Left lobe of liver (tissue), 2 donors: Measurements from ENCODE around the gene LYAR. TPM values are rescaled to one million over a fixed set of nuclear protein-coding genes. Genes with fewer than 3 reads are reported as not detected.

Source experiments
- ATAC-seq: fragments of 200-7000 bp; cut with Tn5 transposase; one replicate; pipeline ENCODE4 v1.9.1; 2020; ENCODE audit warnings: mild to moderate bottlenecking, moderate library complexity
- DNase-seq: peaks from one replicate; pipeline ENCODE4 v3.0.0-alpha.2; 2020; ENCODE audit warnings: low spot score
- total RNA-seq: library from RNA; stranded (reverse); gene quantifications from one replicate; pipeline ENCODE4 v1.2.1, GENCODE V29; 2021
- donor health status: DM: no; HTN: no; CAD: no; lungs with moderate emphysema.
- donor health status: DM: no; HTN: yes; CAD: no.

Gene LYAR
- total RNA-seq = 3.0 TPM

DNA sequence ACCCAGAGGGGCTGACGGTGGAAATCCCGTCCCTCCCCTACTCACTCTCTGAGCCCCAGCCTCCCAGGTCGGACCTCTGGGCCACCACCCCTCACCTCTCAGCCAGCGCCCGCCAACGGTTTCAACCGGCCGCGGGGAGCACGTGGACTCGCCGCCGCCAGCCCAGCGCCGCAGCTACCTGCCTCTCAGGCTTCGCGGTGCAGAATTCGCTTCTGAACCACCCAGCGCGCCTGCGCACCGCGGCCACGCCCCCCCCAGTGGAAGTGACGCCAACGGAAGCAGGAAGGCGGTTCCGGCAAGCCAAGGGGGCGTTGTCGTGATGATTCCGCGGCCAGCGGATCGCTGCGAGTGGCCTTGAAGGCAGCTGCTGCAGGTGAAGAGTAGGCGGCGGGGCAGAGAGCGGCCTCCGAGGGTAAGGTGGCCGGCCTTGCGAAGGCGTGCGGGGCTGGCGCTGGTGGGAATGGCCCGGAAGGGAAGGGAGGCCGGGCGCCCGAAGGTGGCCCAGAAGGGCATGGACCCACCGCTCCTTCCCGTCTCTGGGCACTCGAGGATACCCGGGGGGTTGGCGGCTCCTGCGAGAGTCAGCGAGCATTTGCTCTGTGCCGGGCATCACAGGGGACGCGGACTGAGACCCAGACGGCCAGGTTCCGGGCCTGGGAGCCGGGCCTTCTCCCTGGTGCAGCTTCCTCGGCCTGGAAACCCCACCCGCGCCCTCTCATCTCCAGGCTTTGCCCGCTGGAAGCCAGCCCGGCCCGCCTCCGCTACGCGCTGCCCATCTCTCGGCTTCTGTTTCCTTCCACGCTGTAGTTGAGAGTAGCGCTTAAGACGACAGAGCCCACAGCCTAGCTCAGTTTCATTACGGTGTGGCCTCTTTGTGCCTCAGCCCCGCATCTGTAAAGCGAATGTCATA, at the start of gene LYAR, which contains the start of gene ZBTB49:
TSS of gene LYAR (minus strand) at position 214 of the 910 bp plus-strand sequence. CDS start 6,412 bp downstream, outside the sequence.
TSS of gene ZBTB49 (plus strand) at position 311 of the 910 bp plus-strand sequence. CDS start 9,695 bp downstream, outside the sequence.
- peak; percentile 99 for ATAC-seq
- DNase-seq = peak; percentile 97

DNA sequence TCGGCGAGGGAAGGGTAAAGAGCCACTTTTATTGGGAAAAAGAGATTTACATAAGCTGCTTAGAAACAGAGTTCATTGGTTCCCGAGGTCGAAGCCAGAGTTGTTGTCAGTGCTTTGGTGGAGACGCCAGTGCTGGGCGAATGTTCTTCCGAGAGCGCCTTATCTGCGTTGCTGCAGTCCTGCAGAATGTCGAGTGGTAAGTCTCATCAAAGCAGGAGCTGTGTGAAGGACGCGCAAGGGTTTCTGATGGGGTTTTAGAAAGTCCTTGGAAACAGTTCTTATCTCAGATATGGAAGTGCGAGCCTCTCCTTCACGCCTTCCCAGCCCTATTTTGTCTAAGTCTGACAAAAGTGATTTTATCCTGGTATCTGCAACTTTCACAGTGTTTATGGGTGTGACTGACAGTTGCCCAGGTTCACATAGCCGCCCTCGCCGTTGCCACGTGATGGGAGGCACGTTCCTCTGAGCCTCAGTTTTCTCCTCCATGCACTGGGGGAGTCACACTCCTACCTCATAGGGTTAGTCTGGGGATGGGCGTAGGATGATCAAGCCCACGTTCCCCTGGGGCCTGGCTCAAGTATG, 49.6 kb upstream of the LYAR start:
- DNase-seq = no peak

GRCh38 chr4:4338210-4339001, 48.5 kb upstream of the LYAR start:
- DNase-seq (no peak), ATAC-seq (no peak)

More for the DNA sequence above, 49.6 kb upstream of the LYAR start:
- no peak for ATAC-seq

DNA sequence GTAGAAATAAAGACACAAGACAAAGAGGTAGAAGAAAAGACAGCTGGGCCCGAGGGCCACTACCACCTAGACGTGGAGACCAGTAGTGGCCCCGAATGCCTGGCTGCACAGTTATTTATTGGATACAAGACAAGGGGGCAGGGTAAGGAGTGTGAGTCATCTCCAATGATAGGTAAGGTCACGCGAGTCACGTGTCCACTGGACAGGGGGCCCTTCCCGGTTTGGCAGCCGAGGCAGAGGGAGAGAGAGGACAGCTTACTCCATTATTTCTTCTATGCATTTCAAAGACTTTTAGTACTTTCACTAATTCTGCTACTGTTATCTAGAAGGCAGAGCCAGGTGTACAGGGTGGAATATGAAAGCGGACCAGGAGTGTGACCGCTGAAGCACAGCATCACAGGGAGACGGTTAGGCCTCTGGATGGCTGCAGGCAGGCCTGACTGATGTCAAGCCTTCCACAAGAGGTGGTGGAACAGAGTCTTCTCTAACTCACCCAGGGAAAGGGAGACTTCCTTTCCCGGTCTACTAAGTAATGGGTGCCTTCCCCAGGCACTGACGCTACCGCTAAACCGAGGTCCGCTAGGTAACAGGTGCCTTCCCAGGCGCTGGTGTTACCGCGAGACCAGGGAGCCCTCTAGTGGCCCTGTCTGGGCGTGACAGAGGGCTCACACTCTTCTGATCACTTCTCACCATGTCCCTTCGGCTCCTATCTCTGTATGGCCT, 45.0 kb upstream of the LYAR start:
- peak; percentile 96 for ATAC-seq
- DNase-seq = peak; percentile 77

GRCh38 chr4:4333265-4333706, 43.3 kb upstream of the LYAR start:
- DNase-seq (peak; percentile 73), ATAC-seq (peak; percentile 82)

DNA sequence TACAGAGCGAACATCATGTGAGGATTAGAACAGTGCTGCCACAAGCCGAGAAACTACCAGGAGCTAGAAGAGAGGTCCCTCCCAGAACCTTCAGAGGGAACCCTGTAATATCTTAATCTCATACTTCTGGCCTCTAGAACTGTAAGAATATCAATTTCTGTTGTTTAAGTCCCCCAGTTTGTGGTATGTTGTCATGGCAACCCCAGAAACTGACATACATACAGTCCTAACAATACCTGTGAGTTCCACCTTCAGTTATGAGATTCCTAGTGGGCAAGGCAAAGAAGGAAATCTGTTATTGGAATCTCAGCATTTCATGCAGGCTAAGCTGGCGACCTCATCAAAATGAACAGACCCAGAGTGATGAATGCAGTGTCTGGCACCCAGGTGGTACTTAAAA, 42.6 kb upstream of the LYAR start:
- DNase-seq = no peak
- ATAC-seq = no peak

GRCh38 chr4:4330794-4331193, 40.8 kb upstream of the LYAR start:
- DNase-seq (no peak), ATAC-seq (no peak)

GRCh38 chr4:4329496-4329895, 39.5 kb upstream of the LYAR start:
- no peak for DNase-seq
- no peak for ATAC-seq

DNA sequence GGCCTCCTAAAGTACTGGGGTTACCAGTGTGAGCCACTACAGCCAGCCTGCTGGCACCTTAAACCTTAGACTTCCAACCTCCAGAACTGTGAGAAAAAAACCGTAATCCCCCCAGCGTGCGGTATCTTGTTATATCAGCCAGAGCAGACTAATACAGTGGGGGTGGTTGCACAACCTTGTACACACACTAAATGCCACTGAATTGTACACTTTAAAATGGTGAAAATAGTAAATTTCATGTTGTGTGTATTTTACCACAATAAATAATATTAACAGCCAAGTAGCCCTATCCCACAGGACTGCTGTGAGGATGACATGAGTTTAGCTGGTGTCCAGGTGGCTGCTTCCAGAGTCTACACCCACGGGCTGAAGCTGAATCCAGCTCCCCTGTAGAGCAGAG, 38.9 kb upstream of the LYAR start:
- no peak for DNase-seq
- no peak for ATAC-seq

GRCh38 chr4:4328206-4328605, 38.3 kb upstream of the LYAR start:
- ATAC-seq (no peak), DNase-seq (no peak)

- ATAC-seq (peak; percentile 49), DNase-seq (no peak)
Observed at GRCh38 chr4:4327652-4328121, 37.7 kb upstream of the LYAR start.

DNA sequence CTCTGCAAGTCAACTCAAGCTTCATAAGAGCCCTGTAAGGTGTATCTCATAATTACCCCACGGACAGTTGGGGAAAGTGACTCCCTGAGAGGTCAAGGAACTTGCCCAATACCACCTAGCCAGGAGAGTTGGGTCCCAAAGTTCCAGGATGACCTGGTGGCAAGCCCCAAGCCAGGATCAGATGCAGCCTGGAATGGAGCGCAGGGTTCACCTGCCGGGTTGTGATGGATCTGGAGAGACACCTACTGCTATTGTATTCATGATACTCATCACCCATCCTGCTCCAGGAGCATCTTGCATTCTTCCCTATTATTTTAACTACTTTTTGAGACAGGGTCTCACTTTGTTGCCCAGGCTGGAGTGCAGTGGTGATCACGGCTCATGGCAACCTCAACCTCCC, 36.2 kb upstream of the LYAR start:
- no peak for DNase-seq
- no peak for ATAC-seq

DNA sequence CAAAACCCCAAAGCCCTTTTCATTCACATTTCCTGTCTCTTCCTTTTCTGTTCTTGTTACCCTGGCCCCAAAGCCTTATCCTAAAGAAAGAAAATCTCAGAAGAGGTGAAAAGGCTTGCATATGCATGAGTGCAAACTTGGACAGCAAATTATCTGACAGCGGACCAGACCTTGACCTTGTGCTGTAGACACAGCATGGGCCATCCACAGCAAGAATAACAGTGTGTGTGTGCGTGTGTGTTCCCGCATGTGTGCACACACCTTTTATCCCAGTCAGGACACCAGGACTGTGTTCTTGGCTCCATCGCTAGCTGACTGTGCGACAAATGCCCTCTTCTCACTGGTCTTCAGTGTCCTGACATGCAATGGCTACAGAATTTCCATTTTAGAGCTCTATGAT, 35.4 kb upstream of the LYAR start:
- no peak for DNase-seq
- no peak for ATAC-seq

DNA sequence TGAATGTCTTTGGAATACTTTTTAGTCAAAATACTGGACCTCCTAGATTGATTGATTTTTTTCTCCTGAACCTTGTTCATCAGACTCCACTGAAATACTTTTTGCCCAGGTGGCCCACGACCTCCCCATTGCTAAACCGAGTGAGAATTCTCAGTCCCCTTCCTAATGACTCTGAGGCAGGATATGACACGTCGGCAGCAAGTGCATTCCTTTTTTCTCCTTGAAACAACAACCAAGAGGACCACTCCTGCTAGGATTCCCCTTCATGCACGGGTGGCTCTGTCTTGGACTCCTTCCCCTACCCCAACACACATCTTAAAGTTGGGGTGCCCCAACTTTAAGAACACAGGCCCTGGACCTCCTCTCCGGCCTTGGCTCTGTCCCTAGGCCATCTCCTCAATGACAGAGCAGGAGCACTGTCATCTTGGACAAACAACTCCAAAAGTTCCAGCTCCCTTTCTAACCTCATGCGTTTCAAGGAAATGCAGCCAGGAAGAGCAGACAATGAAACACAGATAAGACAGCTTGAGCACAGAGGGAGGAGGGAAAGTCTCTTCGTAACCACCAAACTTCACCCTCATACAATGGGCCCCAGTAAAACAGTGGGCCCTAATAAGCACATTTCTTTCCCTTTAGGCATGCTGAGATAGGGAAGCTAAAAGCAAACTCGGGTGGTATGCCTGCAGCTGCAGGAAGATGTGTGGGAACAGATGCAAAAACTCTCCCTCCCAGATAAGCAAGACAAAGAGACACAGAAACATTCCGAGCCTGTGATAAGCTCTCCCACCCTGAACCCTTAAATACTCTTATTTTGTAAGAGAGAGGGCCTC, 34.0 kb upstream of the LYAR start:
- DNase-seq = no peak
- ATAC-seq = peak; percentile 48

- ATAC-seq = no peak
Observed at GRCh38 chr4:4321951-4322688, 32.2 kb upstream of the LYAR start.

GRCh38 chr4:4320951-4321714, 31.2 kb upstream of the LYAR start:
- ATAC-seq (no peak), DNase-seq (no peak)

More at GRCh38 chr4:4321951-4322688, 32.2 kb upstream of the LYAR start:
- no peak for DNase-seq

- no peak for DNase-seq
- ATAC-seq = no peak
Observed at GRCh38 chr4:4320528-4320927, 30.6 kb upstream of the LYAR start.
